Neural cell (in vitro differentiated cells): Measurements from ENCODE around the gene HLCS.

Source experiments
- CTCF ChIP-seq: fragments of 450-650 bp; IDR thresholded peaks from 2 replicates; pipeline ENCODE4 v1.5.1; 2014; ENCODE audit warnings: antibody characterized with exemption, mild to moderate bottlenecking, moderate library complexity; ENCODE audit not compliant: poor library complexity, severe bottlenecking
- EP300 ChIP-seq: fragments of 450-650 bp; conservative IDR thresholded peaks from 2 replicates; pipeline ENCODE4 v1.6.1; 2014; ENCODE audit warnings: antibody characterized with exemption, mild to moderate bottlenecking, moderate library complexity; ENCODE audit not compliant: poor library complexity, severe bottlenecking
- EZH2 ChIP-seq: fragments of 200-600, 300-800 bp; shearing (Covaris generic), sonication (generic); IDR thresholded peaks from 2 replicates; pipeline ENCODE4 v1.6.1; 2014; ENCODE audit warnings: antibody characterized with exemption, low read length, borderline replicate concordance, mild to moderate bottlenecking; ENCODE audit not compliant: insufficient read depth, poor library complexity, severe bottlenecking
- MXI1 ChIP-seq: fragments of 450-650 bp; conservative IDR thresholded peaks from 2 replicates; pipeline ENCODE4 v1.6.1; 2014; ENCODE audit warnings: antibody characterized with exemption, mild to moderate bottlenecking; ENCODE audit not compliant: poor library complexity, severe bottlenecking
- POLR2AphosphoS5 ChIP-seq: IDR thresholded peaks from 2 replicates; pipeline ENCODE4 v1.6.1; 2012
- RAD21 ChIP-seq: fragments of 450-650 bp; conservative IDR thresholded peaks from 2 replicates; pipeline ENCODE4 v1.6.1; 2014; ENCODE audit warnings: antibody characterized with exemption, mild to moderate bottlenecking, moderate library complexity
- REST ChIP-seq: IDR thresholded peaks from 2 replicates; pipeline ENCODE4 v1.6.1; 2012; ENCODE audit warnings: borderline replicate concordance
- SMC3 ChIP-seq: fragments of 450-650 bp; conservative IDR thresholded peaks from 2 replicates; pipeline ENCODE4 v1.6.1; 2014; ENCODE audit warnings: antibody characterized with exemption, mild to moderate bottlenecking, moderate library complexity; ENCODE audit not compliant: poor library complexity
- TAF1 ChIP-seq: IDR thresholded peaks from 2 replicates; pipeline ENCODE4 v1.6.1; 2012; ENCODE audit warnings: low read depth

GRCh38 chr21:36717976-36718375 lies 248.5 kb downstream of the HLCS start:
- TF ChIP-seq CTCF (no peak), EP300 (no peak), POLR2AphosphoS5 (no peak), EZH2 (no peak), TAF1 (no peak), RAD21 (no peak), REST (no peak), SMC3 (no peak), MXI1 (no peak)
